HepG2 (cell line): ENCODE measurements around the gene DBN1. TPM values are rescaled to one million over a fixed set of nuclear protein-coding genes. Genes with fewer than 3 reads are reported as not detected.

Experiments
- FOXP1 ChIP-seq, 2 experiments: fragments of 450-650 bp in 1 of 2; IDR thresholded peaks; 2 replicates each; pipeline ENCODE4 v1.6.1; 2017 to 2018; ENCODE audit warnings: antibody characterized with exemption in 1 of 2
- HIVEP1 ChIP-seq: sonication (generic); formaldehyde crosslinking; IDR thresholded peaks from 2 replicates; pipeline ENCODE4 v1.4.0; 2020; ENCODE audit warnings: mild to moderate bottlenecking, missing genetic modification reagents
- HMGXB4 ChIP-seq, 2 experiments: sonication (generic) in 1 of 2; formaldehyde crosslinking in 1 of 2; IDR thresholded peaks; 2 replicates each; pipeline versions ENCODE4 v1.4.0 to v1.6.1; 2018 to 2020; ENCODE audit warnings: missing genetic modification reagents in 2 of 2, borderline replicate concordance in 1 of 2, low read depth in 1 of 2, mild to moderate bottlenecking in 1 of 2, missing biosample characterization in 1 of 2
- MIXL1 ChIP-seq: IDR thresholded peaks from 2 replicates; pipeline ENCODE4 v1.6.1; 2016
- MXI1 ChIP-seq: IDR thresholded peaks from 3 replicates; pipeline ENCODE4 v1.6.1; 2012; ENCODE audit warnings: low read depth, low read length, inconsistent platforms, borderline replicate concordance
- PREB ChIP-seq: sonication (generic); formaldehyde crosslinking; IDR thresholded peaks from 2 replicates; pipeline ENCODE4 v1.4.0; 2020; ENCODE audit warnings: missing genetic modification reagents
- TCF7L2 ChIP-seq: IDR thresholded peaks from 2 replicates; pipeline ENCODE4 v1.6.1; 2011; ENCODE audit warnings: mild to moderate bottlenecking, low read depth, low read length, moderate library complexity
- ZNF317 ChIP-seq: sonication (generic); formaldehyde crosslinking; IDR thresholded peaks from 2 replicates; pipeline ENCODE4 v1.5.0; 2020; ENCODE audit warnings: mild to moderate bottlenecking, missing genetic modification reagents
- ZNF333 ChIP-seq: sonication (generic); formaldehyde crosslinking; IDR thresholded peaks from 2 replicates; pipeline ENCODE4 v1.4.0; 2020; ENCODE audit warnings: mild to moderate bottlenecking, missing genetic modification reagents, borderline replicate concordance
- ZNF510 ChIP-seq: sonication (generic); formaldehyde crosslinking; IDR thresholded peaks from 2 replicates; pipeline ENCODE4 v1.4.0; 2020; ENCODE audit warnings: low read depth, mild to moderate bottlenecking, missing genetic modification reagents
- ZNF512B ChIP-seq: sonication (generic); formaldehyde crosslinking; IDR thresholded peaks from 2 replicates; pipeline ENCODE4 v1.5.1; 2020; ENCODE audit warnings: missing genetic modification reagents, mild to moderate bottlenecking, borderline replicate concordance
- ZNF550 ChIP-seq: sonication (generic); formaldehyde crosslinking; IDR thresholded peaks from 2 replicates; pipeline ENCODE4 v1.4.0; 2020; ENCODE audit warnings: mild to moderate bottlenecking, missing genetic modification reagents, borderline replicate concordance
- ZNF552 ChIP-seq: sonication (generic); formaldehyde crosslinking; IDR thresholded peaks from 2 replicates; pipeline ENCODE4 v1.9.0; 2022; ENCODE audit warnings: missing genetic modification reagents, mild to moderate bottlenecking, borderline replicate concordance
- ZNF580 ChIP-seq: IDR thresholded peaks from 2 replicates; pipeline ENCODE4 v1.6.1; 2016; ENCODE audit warnings: low read depth, borderline replicate concordance
- ZNF720 ChIP-seq: sonication (generic); formaldehyde crosslinking; IDR thresholded peaks from 2 replicates; pipeline ENCODE4 v1.4.0; 2020; ENCODE audit warnings: missing genetic modification reagents
- polyA plus RNA-seq, 8 experiments: library from polyadenylated mRNA; depleted of rRNA in 3 of 8; stranded (reverse) in 7 of 8; unstranded in 1 of 8; fragments of >200 nt; fragmentation: Illumina TruSeq in 4 of 8; extraction: Trizol in 4 of 8; gene quantifications; 2 replicates each; pipeline versions ENCODE4 v1.2.1 to v1.2.3, GENCODE V29; 2011 to 2016; ENCODE audit warnings: low read depth in 4 of 8, missing spikeins in 1 of 8, mixed read lengths in 1 of 8; ENCODE audit not compliant: insufficient read depth in 1 of 8
- total RNA-seq, 5 experiments: library from RNA; depleted of rRNA; stranded (reverse); fragments of >200 nt; fragmentation: Illumina TruSeq; extraction: Trizol; gene quantifications; 2 replicates each; pipeline ENCODE4 v1.2.3, GENCODE V29; 2016; ENCODE audit warnings: low read depth in 1 of 5
- TF ChIP-seq, protein P1 (sequence below): IDR thresholded peaks from 2 replicates; pipeline ENCODE4 v1.6.1; 2016; ENCODE audit warnings: low read depth, control low read depth
- TF ChIP-seq, protein P2 (sequence below): sonication (generic); formaldehyde crosslinking; IDR thresholded peaks from 2 replicates; pipeline ENCODE4 v1.4.0; 2020; ENCODE audit warnings: mild to moderate bottlenecking, missing genetic modification reagents

DBN1 gene
- total and polyA plus RNA-seq, 2 of the 13 experiments (the other 11 are each of a cell fraction or from before 2014, with no cell fraction given), result 27.0 to 37.3 TPM

GRCh38 chr5:177455661-177456590, 17.5 kb downstream of the DBN1 start (continued):
- TF ChIP-seq TCF7L2 (no peak), ZNF550 (no peak), ZNF512B (CRISPR knock-in tag) (no peak), MIXL1 (CRISPR knock-in tag) (no peak), ZNF580 (CRISPR knock-in tag) (peak; percentile 10; the same call in 1 of the 2 replicates), MXI1 (0 out of 3 replicates have a peak, but pooled peaks have one; percentile 30), HMGXB4 (CRISPR knock-in tag; IDR thresholded peaks at IDR 0.05; ENCODE audit: borderline replicate concordance in 1 of 2, low read depth in 1 of 2) (peak; percentile 68 to 92; a peak in 3 of 4 replicates), ZNF510 (CRISPR knock-in tag) (no peak), PREB (CRISPR knock-in tag) (no peak), HIVEP1 (no peak), ZNF552 (no peak), FOXP1 (IDR thresholded peaks at IDR 0.05) (no peak), FOXP1 (CRISPR knock-in tag; IDR thresholded peaks at IDR 0.05) (no peak), ZNF317 (CRISPR knock-in tag) (0 out of 2 replicates have a peak, but pooled peaks have one; percentile 28), ZNF333 (CRISPR knock-in tag) (0 out of 2 replicates have a peak, but pooled peaks have one; percentile 23), ZNF720 (CRISPR knock-in tag) (no peak)
- TF ChIP-seq, protein P1, sequence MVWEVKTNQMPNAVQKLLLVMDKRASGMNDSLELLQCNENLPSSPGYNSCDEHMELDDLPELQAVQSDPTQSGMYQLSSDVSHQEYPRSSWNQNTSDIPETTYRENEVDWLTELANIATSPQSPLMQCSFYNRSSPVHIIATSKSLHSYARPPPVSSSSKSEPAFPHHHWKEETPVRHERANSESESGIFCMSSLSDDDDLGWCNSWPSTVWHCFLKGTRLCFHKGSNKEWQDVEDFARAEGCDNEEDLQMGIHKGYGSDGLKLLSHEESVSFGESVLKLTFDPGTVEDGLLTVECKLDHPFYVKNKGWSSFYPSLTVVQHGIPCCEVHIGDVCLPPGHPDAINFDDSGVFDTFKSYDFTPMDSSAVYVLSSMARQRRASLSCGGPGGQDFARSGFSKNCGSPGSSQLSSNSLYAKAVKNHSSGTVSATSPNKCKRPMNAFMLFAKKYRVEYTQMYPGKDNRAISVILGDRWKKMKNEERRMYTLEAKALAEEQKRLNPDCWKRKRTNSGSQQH (CRISPR knock-in tag), result no peak
- TF ChIP-seq, protein P2, sequence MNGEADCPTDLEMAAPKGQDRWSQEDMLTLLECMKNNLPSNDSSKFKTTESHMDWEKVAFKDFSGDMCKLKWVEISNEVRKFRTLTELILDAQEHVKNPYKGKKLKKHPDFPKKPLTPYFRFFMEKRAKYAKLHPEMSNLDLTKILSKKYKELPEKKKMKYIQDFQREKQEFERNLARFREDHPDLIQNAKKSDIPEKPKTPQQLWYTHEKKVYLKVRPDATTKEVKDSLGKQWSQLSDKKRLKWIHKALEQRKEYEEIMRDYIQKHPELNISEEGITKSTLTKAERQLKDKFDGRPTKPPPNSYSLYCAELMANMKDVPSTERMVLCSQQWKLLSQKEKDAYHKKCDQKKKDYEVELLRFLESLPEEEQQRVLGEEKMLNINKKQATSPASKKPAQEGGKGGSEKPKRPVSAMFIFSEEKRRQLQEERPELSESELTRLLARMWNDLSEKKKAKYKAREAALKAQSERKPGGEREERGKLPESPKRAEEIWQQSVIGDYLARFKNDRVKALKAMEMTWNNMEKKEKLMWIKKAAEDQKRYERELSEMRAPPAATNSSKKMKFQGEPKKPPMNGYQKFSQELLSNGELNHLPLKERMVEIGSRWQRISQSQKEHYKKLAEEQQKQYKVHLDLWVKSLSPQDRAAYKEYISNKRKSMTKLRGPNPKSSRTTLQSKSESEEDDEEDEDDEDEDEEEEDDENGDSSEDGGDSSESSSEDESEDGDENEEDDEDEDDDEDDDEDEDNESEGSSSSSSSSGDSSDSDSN, result peak; percentile 75
